Upper lobe of left lung (tissue), 6 donors: ENCODE measurements around the gene ZNRF1. TPM values are rescaled to one million over a fixed set of nuclear protein-coding genes. Genes with fewer than 3 reads are reported as not detected.

Experiments used
- ATAC-seq, 2 donors: fragments of 200-7000 bp; cut with Tn5 transposase; one replicate each; pipeline ENCODE4 v1.9.1; 2022; ENCODE audit warnings: mild to moderate bottlenecking in 2 of 2, moderate library complexity in 2 of 2; ENCODE audit not compliant: low FRiP score in 2 of 2
- DNase-seq, 2 donors: peaks; one replicate each; pipeline ENCODE4 v3.0.0-alpha.2; 2019 to 2020
- H3K27ac ChIP-seq, 4 donors: fragments of 200-600 bp; sonication (generic); one replicate each; pipeline ENCODE4 v1.5.1; 2016 to 2019
- H3K27me3 ChIP-seq, 4 donors: fragments of 200-600 bp; sonication (generic); one replicate each; pipeline ENCODE4 v1.5.1; 2017 to 2019
- H3K36me3 ChIP-seq, 4 donors: fragments of 200-600 bp; sonication (generic); one replicate each; pipeline ENCODE4 v1.5.1; 2016 to 2019
- H3K4me1 ChIP-seq, 4 donors: fragments of 200-600 bp; sonication (generic); one replicate each; pipeline ENCODE4 v1.5.1; 2018 to 2019
- H3K4me3 ChIP-seq, 4 donors: fragments of 200-600 bp; sonication (generic); one replicate each; pipeline ENCODE4 v1.5.1; 2017 to 2019; ENCODE audit warnings: mild to moderate bottlenecking in 2 of 4, moderate library complexity in 1 of 4
- H3K9me3 ChIP-seq, 4 donors: fragments of 200-600 bp; sonication (generic); one replicate each; pipeline ENCODE4 v1.5.1; 2018 to 2019
- EP300 ChIP-seq, 4 donors: sonication (generic); formaldehyde crosslinking; IDR thresholded peaks; one replicate each; pipeline ENCODE4 v1.5.1; 2017; ENCODE audit warnings: antibody characterized with exemption in 4 of 4, control low read depth in 2 of 4
- POLR2A ChIP-seq, 4 donors: fragments of 450-650 bp; IDR thresholded peaks; one replicate each; pipeline ENCODE4 v1.5.1; 2016 to 2017; ENCODE audit warnings: antibody characterized with exemption in 4 of 4, mild to moderate bottlenecking in 2 of 4
- POLR2AphosphoS5 ChIP-seq, 2 donors: sonication (generic); formaldehyde crosslinking; IDR thresholded peaks; one replicate each; pipeline ENCODE4 v1.5.1; 2017; ENCODE audit warnings: antibody characterized with exemption in 2 of 2
- WGBS, 2 donors: methylation state at CpG; one replicate each; pipeline ENCODE4 v1.1.5; 2017 to 2018; 5-methylcytosine and 5-hydroxymethylcytosine counted together
- total RNA-seq, 6 donors: library from RNA; depleted of rRNA in 4 of 6; stranded (reverse); fragments of >200 nt in 4 of 6; gene quantifications; one replicate each; pipeline versions ENCODE4 v1.1.0 to v1.2.1, GENCODE V29; 2016 to 2021
- TF ChIP-seq, protein P1 (sequence below), 6 experiments: fragments of 450-650 bp in 4 of 6; fragments of 200-600 bp in 2 of 6; sonication (generic) in 2 of 6; IDR thresholded peaks; one replicate each; pipeline ENCODE4 v1.5.1; 2016 to 2019; ENCODE audit warnings: antibody characterized with exemption in 6 of 6
- donor health status: DM: no; HTN: no; CAD: no; lungs with moderate emphysema.
- donor health status: DM: no; HTN: yes; CAD: no; lungs with severe emphysema.

Gene ZNRF1
- total RNA-seq, 6 donors from 2014 or later = 18.5 to 40.0 (median 27.1) TPM

DNA sequence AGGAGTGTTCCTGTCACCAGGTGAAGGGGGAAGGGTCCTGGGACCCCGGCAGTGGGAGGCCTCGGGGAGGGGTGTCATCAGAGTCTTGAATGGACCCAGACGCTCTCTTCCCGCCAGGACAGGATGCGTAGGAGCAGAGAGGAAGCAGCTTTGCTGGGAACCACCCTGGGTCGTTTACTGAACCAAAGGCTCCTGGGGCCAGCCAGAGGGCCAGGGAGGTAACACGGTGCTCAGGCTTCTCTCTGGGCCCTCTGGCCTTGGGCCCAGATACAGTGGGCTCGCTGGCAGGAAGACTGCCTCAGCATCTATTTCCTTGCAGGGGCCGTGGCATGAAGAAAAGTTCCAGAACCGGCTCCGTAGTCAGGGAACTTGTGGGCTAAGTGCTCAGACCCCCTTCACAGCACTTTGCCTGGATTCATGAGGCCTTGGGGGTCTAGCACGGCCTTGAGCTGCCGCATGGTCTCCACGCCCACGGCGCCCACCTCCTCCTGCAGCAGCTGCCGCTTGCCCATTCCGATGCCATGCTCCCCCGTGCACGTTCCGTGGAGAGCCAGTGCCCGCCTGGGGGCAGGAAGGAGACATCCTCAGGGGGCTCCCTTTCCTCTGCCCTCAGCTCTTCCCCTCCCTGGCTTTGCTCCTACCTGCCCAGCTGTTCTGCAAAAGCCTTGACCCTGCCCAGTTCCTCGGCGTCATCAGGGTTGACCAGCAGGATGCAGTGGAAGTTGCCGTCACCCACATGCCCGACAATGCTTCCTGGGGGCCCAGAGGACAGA is 113.3 kb downstream of the ZNRF1 start:
- Histone ChIP-seq H3K4me3 (no peak overlapping the region), H3K27ac (peak overlapping the region; percentile 34 to 90 (median 70)), H3K36me3 (peaks cover 0 to 3% (median 0%) of the 10 kb centered on the region in 4 donors), H3K4me1 (peaks cover 46 to 83% (median 75%) of the 10 kb centered on the region in 4 donors), H3K27me3 (no peaks in the 10 kb centered on the region), H3K9me3 (no peaks in the 10 kb centered on the region)
- peak in 1 of 2 donors; percentile 79 for DNase-seq
- no peak for ATAC-seq
- TF ChIP-seq EP300 (IDR thresholded peaks at IDR 0.05) (no peak), POLR2AphosphoS5 (IDR thresholded peaks at IDR 0.05) (no peak), POLR2A (IDR thresholded peaks at IDR 0.05) (no peak)
- TF ChIP-seq, protein P1, sequence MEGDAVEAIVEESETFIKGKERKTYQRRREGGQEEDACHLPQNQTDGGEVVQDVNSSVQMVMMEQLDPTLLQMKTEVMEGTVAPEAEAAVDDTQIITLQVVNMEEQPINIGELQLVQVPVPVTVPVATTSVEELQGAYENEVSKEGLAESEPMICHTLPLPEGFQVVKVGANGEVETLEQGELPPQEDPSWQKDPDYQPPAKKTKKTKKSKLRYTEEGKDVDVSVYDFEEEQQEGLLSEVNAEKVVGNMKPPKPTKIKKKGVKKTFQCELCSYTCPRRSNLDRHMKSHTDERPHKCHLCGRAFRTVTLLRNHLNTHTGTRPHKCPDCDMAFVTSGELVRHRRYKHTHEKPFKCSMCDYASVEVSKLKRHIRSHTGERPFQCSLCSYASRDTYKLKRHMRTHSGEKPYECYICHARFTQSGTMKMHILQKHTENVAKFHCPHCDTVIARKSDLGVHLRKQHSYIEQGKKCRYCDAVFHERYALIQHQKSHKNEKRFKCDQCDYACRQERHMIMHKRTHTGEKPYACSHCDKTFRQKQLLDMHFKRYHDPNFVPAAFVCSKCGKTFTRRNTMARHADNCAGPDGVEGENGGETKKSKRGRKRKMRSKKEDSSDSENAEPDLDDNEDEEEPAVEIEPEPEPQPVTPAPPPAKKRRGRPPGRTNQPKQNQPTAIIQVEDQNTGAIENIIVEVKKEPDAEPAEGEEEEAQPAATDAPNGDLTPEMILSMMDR (IDR thresholded peaks at IDR 0.05) = no peak
- WGBS, 2 donors = 34 to 43% methylated on average over 15 to 26 of the region's 26 CpGs

DNA sequence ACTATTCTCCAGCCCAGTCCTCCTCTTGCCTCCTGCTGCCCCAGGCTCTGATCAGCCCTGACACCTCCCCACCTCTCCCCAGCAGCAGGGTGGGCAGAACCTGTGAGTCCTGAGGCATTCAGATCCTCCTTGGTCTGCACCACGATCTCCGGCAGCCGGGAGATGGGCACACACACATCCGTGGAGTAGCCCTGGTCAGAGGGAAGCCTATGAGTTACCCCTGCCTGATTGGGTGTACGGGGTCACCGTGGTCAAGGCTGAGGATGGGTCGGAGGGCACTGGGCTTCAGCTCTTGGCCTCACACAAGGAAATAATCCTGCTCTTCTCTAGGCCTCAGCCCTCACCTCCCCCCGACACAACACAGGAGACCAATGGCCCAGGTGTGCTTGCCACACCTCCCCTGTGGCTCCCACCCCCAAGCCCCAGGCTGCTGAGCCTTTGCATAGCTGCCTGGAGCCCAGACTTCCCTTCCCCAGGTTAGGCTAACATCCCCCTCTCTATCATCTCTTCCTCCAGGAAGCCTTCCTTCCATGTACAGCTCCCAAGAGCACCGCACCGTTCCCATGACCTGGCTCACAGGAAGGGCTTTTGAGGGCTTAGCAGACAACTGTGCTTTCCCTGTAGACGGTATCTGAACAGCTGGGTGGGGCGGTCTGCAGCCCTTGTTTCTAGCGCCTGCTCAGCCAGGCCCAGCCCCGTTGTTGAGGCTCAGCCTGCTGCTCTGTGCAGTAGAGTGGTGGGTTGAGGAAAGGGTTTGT is 114.1 kb downstream of the ZNRF1 start:
- 59% methylated on average over 14 of the region's 14 CpGs; no CpG with 5 or more reads in 1 of the 2 donors for WGBS, 2 donors
- peaks cover 46 to 76% (median 68%) of the 10 kb centered on the region in 4 donors for H3K4me1 ChIP-seq
- H3K27ac ChIP-seq = peak overlapping the region in 3 of 4 donors; percentile 59 to 90 (median 80)
- DNase-seq (no peak), ATAC-seq (no peak)
- H3K9me3 ChIP-seq = no peaks in the 10 kb centered on the region
- H3K27me3 ChIP-seq = no peaks in the 10 kb centered on the region
- no peak overlapping the region for H3K4me3 ChIP-seq
- no peak for TF ChIP-seq EP300 (IDR thresholded peaks at IDR 0.05)
- no peak for TF ChIP-seq POLR2A (IDR thresholded peaks at IDR 0.05)
- H3K36me3 ChIP-seq = peaks cover 0 to 3% (median 0%) of the 10 kb centered on the region in 4 donors

DNA sequence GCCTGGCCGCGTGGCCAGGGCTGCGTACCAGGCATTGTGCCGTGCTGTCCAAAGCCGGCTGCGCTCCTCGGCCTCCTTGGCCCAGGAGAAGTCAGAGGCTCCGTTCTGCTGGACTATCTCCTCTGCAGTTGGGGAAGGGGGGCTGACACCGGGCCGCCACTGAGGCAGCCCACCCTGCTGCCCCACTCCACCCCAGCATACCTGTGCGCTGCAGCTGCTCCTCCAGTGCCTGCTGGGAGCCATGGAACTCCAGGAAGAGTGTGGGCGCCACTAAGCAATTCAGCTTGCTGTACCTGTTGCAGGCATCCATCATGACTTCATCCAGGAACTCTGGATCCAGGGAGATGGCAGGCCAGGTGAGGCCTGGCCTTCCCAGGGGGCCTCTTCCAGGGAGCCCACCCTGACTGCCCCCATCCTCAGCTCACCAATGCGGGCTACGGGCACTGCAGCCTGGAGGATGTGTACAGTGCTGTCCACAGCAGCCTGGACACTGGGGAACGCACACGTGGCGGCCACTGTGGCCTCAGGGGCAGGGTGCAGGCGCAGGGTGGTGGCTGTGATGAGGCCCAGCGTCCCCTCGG is 114.8 kb downstream of the ZNRF1 start:
- H3K4me1 ChIP-seq = peaks cover 44 to 69% (median 61%) of the 10 kb centered on the region in 4 donors
- H3K27ac ChIP-seq = no peak overlapping the region
- H3K36me3 ChIP-seq = peaks cover 0 to 3% (median 0%) of the 10 kb centered on the region in 4 donors
- 93 to 100% methylated on average over 2 to 20 of the region's 20 CpGs for WGBS, 2 donors
- H3K4me3 ChIP-seq = no peak overlapping the region
- no peaks in the 10 kb centered on the region for H3K27me3 ChIP-seq
- no peak for ATAC-seq
- DNase-seq = peak in 1 of 2 donors; percentile 60
- no peaks in the 10 kb centered on the region for H3K9me3 ChIP-seq
- TF ChIP-seq EP300 (IDR thresholded peaks at IDR 0.05) (no peak), POLR2AphosphoS5 (IDR thresholded peaks at IDR 0.05) (no peak), POLR2A (IDR thresholded peaks at IDR 0.05) (no peak)
- TF ChIP-seq, protein P1 (IDR thresholded peaks at IDR 0.05) = no peak

DNA sequence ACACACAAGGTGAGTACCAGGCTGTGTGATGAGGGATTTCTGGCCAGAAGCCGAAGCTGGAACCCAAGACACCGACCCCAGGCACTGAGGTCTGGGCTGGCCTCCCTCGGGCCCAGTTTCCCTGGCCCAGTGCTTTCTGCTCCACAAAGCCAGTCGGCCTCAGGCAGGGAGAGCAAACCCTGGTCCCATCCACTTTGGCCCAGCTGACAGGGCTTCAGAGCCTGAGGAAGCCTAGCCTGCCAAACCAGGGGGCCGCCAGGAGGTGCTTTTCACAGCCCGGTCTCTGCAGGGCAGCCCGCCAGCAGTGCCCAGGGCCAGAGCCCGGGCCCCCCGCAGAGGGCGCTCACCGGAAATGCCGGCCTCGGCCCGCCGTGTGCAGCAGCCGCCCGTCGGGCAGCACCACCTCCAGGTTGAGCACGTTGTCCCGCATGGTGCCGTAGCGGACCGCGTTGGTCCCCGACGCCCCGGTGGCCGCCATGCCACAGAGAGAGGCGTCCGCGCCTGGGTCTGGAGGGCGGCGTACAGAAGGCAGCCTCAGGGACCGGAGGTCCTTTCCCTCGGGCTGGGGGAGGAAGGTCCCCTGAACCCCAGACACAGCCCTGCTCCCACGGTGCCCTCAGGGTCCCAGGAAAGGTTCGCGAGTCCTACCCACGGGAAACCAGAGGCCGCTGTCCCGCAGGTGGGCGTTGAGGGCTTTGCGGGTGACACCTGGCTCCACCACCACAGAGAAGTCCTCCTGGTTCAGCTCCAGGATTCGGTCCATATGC is 115.5 kb downstream of the ZNRF1 start:
- H3K27ac ChIP-seq = no peak overlapping the region
- no peaks in the 10 kb centered on the region for H3K27me3 ChIP-seq
- peaks cover 0 to 3% (median 0%) of the 10 kb centered on the region in 4 donors for H3K36me3 ChIP-seq
- no peak for TF ChIP-seq POLR2AphosphoS5 (IDR thresholded peaks at IDR 0.05)
- TF ChIP-seq POLR2A (IDR thresholded peaks at IDR 0.05) = no peak
- TF ChIP-seq, protein P1 (IDR thresholded peaks at IDR 0.05) = no peak
- TF ChIP-seq EP300 (IDR thresholded peaks at IDR 0.05) = no peak
- peaks cover 36 to 62% (median 54%) of the 10 kb centered on the region in 4 donors for H3K4me1 ChIP-seq
- 86 to 100% methylated on average over 1 to 31 of the region's 44 CpGs for WGBS, 2 donors
- no peaks in the 10 kb centered on the region for H3K9me3 ChIP-seq
- DNase-seq (peak in 1 of 2 donors; percentile 76), ATAC-seq (no peak)
- no peak overlapping the region for H3K4me3 ChIP-seq
